HepG2 (cell line): ENCODE measurements around the gene FBXW4.

Experiments used
- CTCF ChIP-seq: sonication (generic); formaldehyde crosslinking; IDR thresholded peaks from 2 replicates; pipeline ENCODE4 v1.5.0; 2020; ENCODE audit warnings: mild to moderate bottlenecking, missing genetic modification reagents, moderate library complexity
- KAT2B ChIP-seq: fragments of 150-350 bp; IDR thresholded peaks from 2 replicates; pipeline ENCODE4 v1.6.1; 2014; ENCODE audit warnings: low read depth, low read length, borderline replicate concordance
- NFIC ChIP-seq: IDR thresholded peaks from 2 replicates; pipeline ENCODE4 v1.6.1; 2012; ENCODE audit warnings: mild to moderate bottlenecking, low read length, inconsistent platforms
- NONO ChIP-seq, 2 experiments: fragments of 450-650 bp in 1 of 2; sonication (generic) in 1 of 2; formaldehyde crosslinking in 1 of 2; IDR thresholded peaks in 1 of 2; conservative IDR thresholded peaks in 1 of 2; 2 replicates each; pipeline versions ENCODE4 v1.6.1 to v1.8.0; 2017 to 2022; ENCODE audit warnings: mild to moderate bottlenecking in 1 of 2, missing genetic modification reagents in 1 of 2, moderate library complexity in 1 of 2
- POLR2AphosphoS5 ChIP-seq: IDR thresholded peaks from 2 replicates; pipeline ENCODE4 v1.6.1; 2012; ENCODE audit warnings: low read depth, low read length
- TP53 ChIP-seq: sonication (generic); formaldehyde crosslinking; conservative IDR thresholded peaks from 2 replicates; pipeline ENCODE4 v1.4.0; 2020; ENCODE audit warnings: missing genetic modification reagents
- ZSCAN5A ChIP-seq: sonication (generic); formaldehyde crosslinking; IDR thresholded peaks from 2 replicates; pipeline ENCODE4 v1.8.0; 2022; ENCODE audit warnings: mild to moderate bottlenecking, missing genetic modification reagents, borderline replicate concordance

- TF ChIP-seq NFIC, result no peak
- TF ChIP-seq CTCF (CRISPR knock-in tag), result no peak
- TF ChIP-seq ZSCAN5A (CRISPR knock-in tag), result no peak
- TF ChIP-seq POLR2AphosphoS5, result no peak
- TF ChIP-seq KAT2B, result no peak
- no peak for TF ChIP-seq NONO (IDR thresholded peaks at IDR 0.05)
- no peak for TF ChIP-seq NONO (CRISPR knock-in tag; conservative IDR thresholded peaks at IDR 0.05)
- TF ChIP-seq TP53 (CRISPR knock-in tag), result no peak
These were observed 51.4 kb downstream of the FBXW4 start for GRCh38 chr10:101643546-101643945.
